Endothelial cell of umbilical vein (primary cell): ENCODE results near the gene LILRB3. TPM values are rescaled to one million over a fixed set of nuclear protein-coding genes. Genes with fewer than 3 reads are reported as not detected.
A peak's percentile ranks its signal among the peaks of the same experiment; 100 is the strongest.

Source experiments
- BruUV-seq: library from RNA; stranded (reverse); fragments of 400-500 nt; replicated peaks from 2 replicates; lab custom pipeline; 2021; lab: Mats Ljungman, UMichigan
- CTCF ChIA-PET: fragments of 300-600, 350-600 bp; sonication (Branson Sonifier 250); formaldehyde crosslinking; loops from one replicate; lab custom pipeline; 2021; ENCODE audit warnings: antibody characterized with exemption, inconsistent platforms; lab: Charles Lee
- POLR2A ChIA-PET: fragments of 300-600, 350-600 bp; sonication (Branson Sonifier 250); formaldehyde crosslinking; loops from one replicate; lab custom pipeline; 2021; ENCODE audit warnings: antibody characterized with exemption, inconsistent platforms; lab: Charles Lee
- DNase-seq: peaks from one replicate; pipeline ENCODE4 v3.0.0-alpha.2; 2011; ENCODE audit warnings: low read depth, low spot score
- FAIRE-seq: peaks from 2 replicates; lab custom pipeline; 2011; peaks lifted over from hg19 to GRCh38; lab: Jason Lieb, UNC
- H2AFZ ChIP-seq: 2 replicates; pipeline ENCODE4 v1.6.0; 2012; ENCODE audit warnings: low read depth, low read length, control low read depth, inconsistent platforms
- H3K27ac ChIP-seq: 2 replicates; pipeline ENCODE4 v1.5.1; 2011; ENCODE audit warnings: low read depth, mild to moderate bottlenecking, control low read depth, low read length, moderate library complexity; ENCODE audit not compliant: insufficient read depth
- H3K27me3 ChIP-seq, 2 experiments: 2 replicates each; pipeline versions ENCODE4 v1.6.0 to v1.6.1; 2011; ENCODE audit warnings: low read length in 2 of 2, mixed read lengths in 1 of 2; ENCODE audit not compliant: control insufficient read depth in 2 of 2, insufficient read depth in 2 of 2
- H3K36me3 ChIP-seq, 2 experiments: 2 replicates in 1 of 2; 3 replicates in 1 of 2; pipeline ENCODE4 v1.5.1; 2011; ENCODE audit warnings: low read length in 2 of 2, mild to moderate bottlenecking in 1 of 2, moderate library complexity in 1 of 2; ENCODE audit not compliant: control insufficient read depth in 2 of 2, insufficient read depth in 2 of 2; ENCODE audit errors: extremely low read depth in 1 of 2
- H3K4me1 ChIP-seq: 3 replicates; pipeline ENCODE4 v1.5.1; 2011; ENCODE audit warnings: mild to moderate bottlenecking, low read length; ENCODE audit not compliant: control insufficient read depth, insufficient read depth; ENCODE audit errors: extremely low read depth
- H3K4me2 ChIP-seq: 2 replicates; pipeline ENCODE4 v1.6.1; 2011; ENCODE audit warnings: low read length, control low read depth, mixed read lengths; ENCODE audit not compliant: insufficient read depth
- H3K4me3 ChIP-seq, 3 experiments: fragments of 200-600 bp in 1 of 3; sonication (generic), shearing (Covaris generic) in 1 of 3; replicated peaks in 1 of 3; 2 replicates each; pipeline ENCODE4 v1.5.1; 2011 to 2016; ENCODE audit warnings: control low read depth in 3 of 3, low read length in 3 of 3, mild to moderate bottlenecking in 2 of 3, inconsistent platforms in 1 of 3, low read depth in 1 of 3, moderate library complexity in 1 of 3; ENCODE audit not compliant: insufficient read depth in 1 of 3
- H3K79me2 ChIP-seq: 2 replicates; pipeline ENCODE4 v1.6.0; 2012; ENCODE audit warnings: low read length, inconsistent platforms; ENCODE audit not compliant: control insufficient read depth, insufficient read depth
- H3K9ac ChIP-seq: replicated peaks from 2 replicates; pipeline ENCODE3; 2011; ENCODE audit warnings: low read length, control low read depth; ENCODE audit not compliant: insufficient read depth; ENCODE audit errors: extremely low read depth
- H3K9me1 ChIP-seq: replicated peaks from 3 replicates; pipeline ENCODE4 v1.6.0; 2011; ENCODE audit warnings: mild to moderate bottlenecking, low read length; ENCODE audit not compliant: control insufficient read depth, insufficient read depth; ENCODE audit errors: extremely low read depth
- H3K9me3 ChIP-seq: replicated peaks from 2 replicates; pipeline ENCODE4 v1.5.1; 2012; ENCODE audit warnings: low read length, inconsistent platforms; ENCODE audit not compliant: control insufficient read depth, insufficient read depth
- H4K20me1 ChIP-seq: replicated peaks from 2 replicates; pipeline ENCODE3; 2011; ENCODE audit warnings: mild to moderate bottlenecking, low read length; ENCODE audit not compliant: control insufficient read depth, insufficient read depth; ENCODE audit errors: extremely low read depth
- EZH2 ChIP-seq: IDR thresholded peaks from 2 replicates; pipeline ENCODE4 v1.6.1; 2012; ENCODE audit warnings: borderline replicate concordance, low read depth, mild to moderate bottlenecking, moderate library complexity, low read length, inconsistent platforms; ENCODE audit not compliant: severe bottlenecking
- FOS ChIP-seq: IDR thresholded peaks from 2 replicates; pipeline ENCODE4 v1.6.1; 2011; ENCODE audit warnings: mild to moderate bottlenecking, low read length, moderate library complexity, borderline replicate concordance; ENCODE audit not compliant: insufficient read depth
- GATA2 ChIP-seq: IDR thresholded peaks from 2 replicates; pipeline ENCODE4 v1.7.0; 2011; ENCODE audit warnings: low read depth, mild to moderate bottlenecking, moderate library complexity, mixed read lengths, low read length; ENCODE audit not compliant: insufficient read length, insufficient read depth
- JUN ChIP-seq: IDR thresholded peaks from 2 replicates; pipeline ENCODE4 v1.6.1; 2011; ENCODE audit warnings: borderline replicate concordance, low read depth; ENCODE audit not compliant: insufficient read length, insufficient read depth
- MAX ChIP-seq: IDR thresholded peaks from 2 replicates; pipeline ENCODE4 v1.6.1; 2011; ENCODE audit not compliant: insufficient read depth, insufficient read length
- MYC ChIP-seq: IDR thresholded peaks from one replicate; pipeline ENCODE4 v1.6.1; 2011; ENCODE audit warnings: mild to moderate bottlenecking, low read depth, low read length
- POLR2A ChIP-seq: IDR thresholded peaks from 2 replicates; pipeline ENCODE4 v1.6.1; 2012; ENCODE audit warnings: low read depth, mild to moderate bottlenecking, control low read depth, low read length
- POLR2AphosphoS5 ChIP-seq: IDR thresholded peaks from 2 replicates; pipeline ENCODE4 v1.6.1; 2012; ENCODE audit warnings: low read depth, mild to moderate bottlenecking, control low read depth, low read length, moderate library complexity; ENCODE audit not compliant: insufficient read depth
- dilution Hi-C: fragments of 300-500 bp; cut with MboI; formaldehyde crosslinking; loops from one replicate; pipeline ENCODE4 v1.15.0; 2019; ENCODE audit warnings: low sequenced_read_pairs; ENCODE audit not compliant: extremely low pct_ligation_motif_present
- intact Hi-C: fragments of 100-400 bp; cut with micrococcal nuclease; formaldehyde crosslinking; loops from one replicate; pipeline ENCODE4 v1.10.0; 2022
- polyA plus RNA-seq, 4 experiments: library from polyadenylated mRNA; depleted of rRNA in 3 of 4; stranded (reverse) in 3 of 4; unstranded in 1 of 4; fragments of >200 nt; gene quantifications; 2 replicates each; pipeline versions ENCODE4 v1.2.1 to v1.2.3, GENCODE V29; 2011 to 2012; ENCODE audit warnings: missing spikeins in 1 of 4
- total RNA-seq: library from RNA; stranded (reverse); gene quantifications from 2 replicates; pipeline ENCODE4 v1.2.3, GENCODE V29; 2021
- TF ChIP-seq, protein P1 (sequence below), 2 donors: IDR thresholded peaks; 1 replicate in 1 of 2; 2 replicates in 1 of 2; pipeline ENCODE4 v1.5.1; 2011; ENCODE audit warnings: low read length in 2 of 2, mild to moderate bottlenecking in 2 of 2, moderate library complexity in 2 of 2, control low read depth in 1 of 2, inconsistent platforms in 1 of 2, low read depth in 1 of 2; ENCODE audit not compliant: insufficient read depth in 1 of 2; ENCODE audit errors: extremely low read depth in 1 of 2

LILRB3 gene
- total and polyA plus RNA-seq, 2 donors (not counting 3 experiments of a cell fraction or from before 2014, with no cell fraction given): not detected

GRCh38 chr19:54266133-54266532, 43.3 kb upstream of the LILRB3 start:
- CTCF ChIA-PET: interaction anchor here (0.6 to 3.0 kb wide), 50 partner anchors 8 to 1070 kb away, joined by 3 to 35 read pairs (median 4); partner anchors contain the start of genes CNOT3, LENG1, LILRB3 and LILRB5
- H3K79me2 ChIP-seq: no peaks in the 10 kb centered on the region
- peak; percentile 91 for FAIRE-seq
- no peak overlapping the region for H3K4me3 ChIP-seq
- no peak overlapping the region for H3K9ac ChIP-seq
- intact Hi-C loops: loop anchor here (1.0 kb wide), 1 partner anchor 98 kb away; no protein-coding TSS in a partner anchor
- H3K9me1 ChIP-seq: no peaks in the 10 kb centered on the region
- dilution Hi-C loops: no loop called here
- peak; percentile 70 for DNase-seq
- H3K9me3 ChIP-seq: no peaks in the 10 kb centered on the region
- no peak overlapping the region for H3K4me2 ChIP-seq
- H3K4me1 ChIP-seq: no peaks in the 10 kb centered on the region
- H3K36me3 ChIP-seq: no peaks in the 10 kb centered on the region
- POLR2A ChIA-PET: interaction anchor here (0.6 to 1.0 kb wide), 4 partner anchors 9 to 256 kb away, joined by 3 to 10 read pairs (median 5); partner anchors contain the start of genes LILRB5 and MBOAT7
- no peak overlapping the region for H3K27ac ChIP-seq
- peaks cover 6 to 9% of the 10 kb centered on the region in 2 experiments for H3K27me3 ChIP-seq
- no TSS peak for BruUV-seq
- TF ChIP-seq, protein P1, sequence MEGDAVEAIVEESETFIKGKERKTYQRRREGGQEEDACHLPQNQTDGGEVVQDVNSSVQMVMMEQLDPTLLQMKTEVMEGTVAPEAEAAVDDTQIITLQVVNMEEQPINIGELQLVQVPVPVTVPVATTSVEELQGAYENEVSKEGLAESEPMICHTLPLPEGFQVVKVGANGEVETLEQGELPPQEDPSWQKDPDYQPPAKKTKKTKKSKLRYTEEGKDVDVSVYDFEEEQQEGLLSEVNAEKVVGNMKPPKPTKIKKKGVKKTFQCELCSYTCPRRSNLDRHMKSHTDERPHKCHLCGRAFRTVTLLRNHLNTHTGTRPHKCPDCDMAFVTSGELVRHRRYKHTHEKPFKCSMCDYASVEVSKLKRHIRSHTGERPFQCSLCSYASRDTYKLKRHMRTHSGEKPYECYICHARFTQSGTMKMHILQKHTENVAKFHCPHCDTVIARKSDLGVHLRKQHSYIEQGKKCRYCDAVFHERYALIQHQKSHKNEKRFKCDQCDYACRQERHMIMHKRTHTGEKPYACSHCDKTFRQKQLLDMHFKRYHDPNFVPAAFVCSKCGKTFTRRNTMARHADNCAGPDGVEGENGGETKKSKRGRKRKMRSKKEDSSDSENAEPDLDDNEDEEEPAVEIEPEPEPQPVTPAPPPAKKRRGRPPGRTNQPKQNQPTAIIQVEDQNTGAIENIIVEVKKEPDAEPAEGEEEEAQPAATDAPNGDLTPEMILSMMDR (IDR thresholded peaks at IDR 0.05; ENCODE audit: extremely low read depth in 1 of 2, insufficient read depth in 1 of 2, low read depth in 1 of 2, low read length in 2 of 2): peak; percentile 72 to 83
- TF ChIP-seq EZH2: no peak
- no peak for TF ChIP-seq POLR2A
- TF ChIP-seq JUN: no peak
- H2AFZ ChIP-seq: no peak overlapping the region
- no peaks in the 10 kb centered on the region for H4K20me1 ChIP-seq

- intact Hi-C loops: no loop called here
- TF ChIP-seq EZH2 (no peak), POLR2A (no peak), FOS (no peak), MYC (no peak), POLR2AphosphoS5 (no peak), MAX (no peak), GATA2 (no peak), JUN (no peak)
- TF ChIP-seq, protein P1 (IDR thresholded peaks at IDR 0.05; ENCODE audit: extremely low read depth in 1 of 2, insufficient read depth in 1 of 2, low read depth in 1 of 2, low read length in 2 of 2): no peak
- BruUV-seq: no TSS peak
- Histone ChIP-seq H3K79me2 (no peaks in the 10 kb centered on the region), H3K36me3 (no peaks in the 10 kb centered on the region), H3K9me3 (no peaks in the 10 kb centered on the region), H3K9ac (no peak overlapping the region), H3K4me1 (no peaks in the 10 kb centered on the region), H4K20me1 (no peaks in the 10 kb centered on the region), H2AFZ (no peak overlapping the region), H3K4me3 (no peak overlapping the region), H3K4me2 (no peak overlapping the region), H3K9me1 (no peaks in the 10 kb centered on the region), H3K27me3 (peaks cover 0 to 3% of the 10 kb centered on the region in 2 experiments), H3K27ac (no peak overlapping the region)
- dilution Hi-C loops: no loop called here
- ChIA-PET CTCF (no interaction called here), POLR2A (no interaction called here)
- no peak for DNase-seq
- no peak for FAIRE-seq
Observed at GRCh38 chr19:54262470-54262869, 39.7 kb upstream of the LILRB3 start.
